ENCODE measurements around the gene BICD2.
"Not testable (repeated sequence)": the region's sequence is repeated elsewhere in the genome, so short reads cannot be mapped to it uniquely, and the experiment has no call there.

Gene BICD2

GRCh38 chr9:92770360-92770995, 5.8 kb upstream of the BICD2 start:
- no peak for TF ChIP-seq CTCF (IDR thresholded peaks at IDR 0.05; ENCODE audit: extremely low read depth, insufficient read depth, missing control alignments)
- in situ Hi-C loops (cut with MboI; ENCODE audit: low pct_unique_long_range_greater_than_20kb, low sequenced_read_pairs, unreplicated experiment), result no loop called here
- no peak for DNase-seq (ENCODE audit: low spot score)

GRCh38 chr9:92769990-92770359, 5.3 kb upstream of the BICD2 start:
- DNase-seq (ENCODE audit: low spot score), result no peak
- TF ChIP-seq CTCF (IDR thresholded peaks at IDR 0.05; ENCODE audit: extremely low read depth, insufficient read depth, missing control alignments), result no peak
- in situ Hi-C loops (cut with MboI; ENCODE audit: low pct_unique_long_range_greater_than_20kb, low sequenced_read_pairs, unreplicated experiment), result no loop called here

- in situ Hi-C loops (cut with MboI; ENCODE audit: low pct_unique_long_range_greater_than_20kb, low sequenced_read_pairs, unreplicated experiment), result no loop called here
- TF ChIP-seq CTCF (IDR thresholded peaks at IDR 0.05; ENCODE audit: extremely low read depth, insufficient read depth, missing control alignments), result no peak
- no peak for DNase-seq (ENCODE audit: low spot score)
Measured at GRCh38 chr9:92769286-92769685, 4.7 kb upstream of the BICD2 start.

GRCh38 chr9:92768816-92769215, 4.2 kb upstream of the BICD2 start:
- in situ Hi-C loops (cut with MboI; ENCODE audit: low pct_unique_long_range_greater_than_20kb, low sequenced_read_pairs, unreplicated experiment); DNase-seq (ENCODE audit: low spot score): not testable (repeated sequence)

- no peak for TF ChIP-seq CTCF (IDR thresholded peaks at IDR 0.05; ENCODE audit: extremely low read depth, insufficient read depth, missing control alignments)
- in situ Hi-C loops (cut with MboI; ENCODE audit: low pct_unique_long_range_greater_than_20kb, low sequenced_read_pairs, unreplicated experiment), result no loop called here
- DNase-seq (ENCODE audit: low spot score), result no peak
Measured at GRCh38 chr9:92767066-92768054, 2.7 kb upstream of the BICD2 start.

- in situ Hi-C loops (cut with MboI; ENCODE audit: low pct_unique_long_range_greater_than_20kb, low sequenced_read_pairs, unreplicated experiment), result no loop called here
- DNase-seq (ENCODE audit: low spot score), result peak; percentile 99
- peak; percentile 99 for TF ChIP-seq CTCF (IDR thresholded peaks at IDR 0.05; ENCODE audit: extremely low read depth, insufficient read depth, missing control alignments)
Measured at GRCh38 chr9:92764988-92765936, 629 bp upstream of the BICD2 start.

All from GM13977 (cell line).